Effector memory CD4-positive, alpha-beta T cell (primary cell): ENCODE results near the gene MSS51.

Experiments used
- DNase-seq, 3 donors: peaks; one replicate each; pipeline ENCODE4 v3.0.0-alpha.2; 2020
- H3K27ac ChIP-seq: 2 replicates; pipeline ENCODE4 v1.7.0; 2013; ENCODE audit warnings: mild to moderate bottlenecking, low read length, moderate library complexity; ENCODE audit not compliant: insufficient read depth, poor library complexity, severe bottlenecking
- H3K27me3 ChIP-seq: replicated peaks from 2 replicates; pipeline ENCODE4 v1.7.0; 2013; ENCODE audit warnings: mild to moderate bottlenecking, low read length; ENCODE audit not compliant: insufficient read depth, control insufficient read depth, poor library complexity, severe bottlenecking
- H3K36me3 ChIP-seq: 2 replicates; pipeline ENCODE4 v1.7.0; 2013; ENCODE audit warnings: mild to moderate bottlenecking, low read length, moderate library complexity; ENCODE audit not compliant: control insufficient read depth, insufficient read depth
- H3K4me1 ChIP-seq: 2 replicates; pipeline ENCODE4 v1.7.0; 2013; ENCODE audit warnings: low read length, mild to moderate bottlenecking; ENCODE audit not compliant: control insufficient read depth, insufficient read depth, poor library complexity, severe bottlenecking
- H3K4me3 ChIP-seq: 2 replicates; pipeline ENCODE4 v1.7.0; 2013; ENCODE audit warnings: low read length, low read depth, mild to moderate bottlenecking; ENCODE audit not compliant: insufficient read depth, poor library complexity, severe bottlenecking
- H3K9me3 ChIP-seq: 2 replicates; pipeline ENCODE4 v1.7.0; 2013; ENCODE audit warnings: mild to moderate bottlenecking, low read length, moderate library complexity; ENCODE audit not compliant: control insufficient read depth

The MSS51 gene

DNA sequence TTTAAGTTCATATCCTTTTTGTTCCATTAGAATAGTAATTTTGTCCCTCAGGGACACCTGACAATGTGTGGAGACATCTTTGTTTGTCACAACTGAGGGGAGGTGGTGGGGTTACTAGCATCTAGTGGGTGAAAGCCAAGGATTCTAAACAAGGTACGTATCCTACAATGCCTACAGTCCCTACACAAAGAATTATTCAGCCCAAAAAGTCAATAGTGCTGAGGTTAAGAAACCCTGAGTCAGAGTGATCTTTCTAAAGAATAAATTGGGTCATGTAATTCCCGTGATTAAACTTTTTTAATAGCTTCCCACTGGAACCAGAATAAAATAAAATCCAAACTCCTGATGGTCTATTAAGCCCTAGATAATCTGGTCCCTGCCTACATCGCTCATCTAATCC lies 16.8 kb downstream of the MSS51 start:
- Histone ChIP-seq H3K4me3 (no peak overlapping the region), H3K27me3 (no peaks in the 10 kb centered on the region), H3K9me3 (no peaks in the 10 kb centered on the region), H3K36me3 (no peaks in the 10 kb centered on the region), H3K27ac (no peak overlapping the region), H3K4me1 (peaks cover 18% of the 10 kb centered on the region)
- DNase-seq = no peak

DNA sequence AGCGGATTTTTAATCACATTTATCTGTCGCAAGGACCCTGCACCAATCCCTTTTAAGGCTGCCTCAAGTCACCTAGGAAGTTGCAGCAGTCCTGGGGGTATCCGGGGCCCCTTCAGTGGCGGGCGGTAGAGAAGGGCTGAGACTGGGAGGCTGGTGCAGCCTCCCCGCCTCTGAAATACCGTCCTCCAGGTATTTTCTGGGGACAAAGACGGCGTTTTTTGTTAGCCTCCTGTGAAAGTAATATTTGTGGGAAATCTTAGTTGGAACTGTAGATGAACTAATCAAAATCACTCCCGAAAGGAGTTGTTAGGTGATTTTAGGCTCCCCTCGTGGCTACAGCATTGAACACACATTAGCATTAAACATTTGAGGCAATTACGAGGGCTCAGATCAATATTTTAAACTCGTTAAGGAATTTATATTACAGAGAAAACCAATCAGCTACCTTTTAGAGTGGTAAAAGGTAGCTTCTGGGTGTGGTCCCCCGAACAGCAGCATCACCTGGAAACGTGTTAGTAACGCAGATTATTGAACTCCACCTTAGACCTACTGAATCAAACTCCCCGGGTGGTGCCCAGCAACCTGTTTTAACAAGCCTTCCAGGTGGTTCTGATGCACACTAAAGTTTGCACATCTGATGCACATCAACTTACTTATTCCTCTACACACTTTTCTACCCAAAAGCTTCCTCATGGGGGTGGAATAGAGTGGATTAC lies 19.0 kb downstream of the MSS51 start:
- Histone ChIP-seq H3K4me1 (peaks cover 18% of the 10 kb centered on the region), H3K9me3 (no peaks in the 10 kb centered on the region), H3K27me3 (no peaks in the 10 kb centered on the region), H3K4me3 (peak overlapping the region; percentile 99), H3K27ac (peak overlapping the region; percentile 96), H3K36me3 (no peaks in the 10 kb centered on the region)
- no peak for DNase-seq

DNA sequence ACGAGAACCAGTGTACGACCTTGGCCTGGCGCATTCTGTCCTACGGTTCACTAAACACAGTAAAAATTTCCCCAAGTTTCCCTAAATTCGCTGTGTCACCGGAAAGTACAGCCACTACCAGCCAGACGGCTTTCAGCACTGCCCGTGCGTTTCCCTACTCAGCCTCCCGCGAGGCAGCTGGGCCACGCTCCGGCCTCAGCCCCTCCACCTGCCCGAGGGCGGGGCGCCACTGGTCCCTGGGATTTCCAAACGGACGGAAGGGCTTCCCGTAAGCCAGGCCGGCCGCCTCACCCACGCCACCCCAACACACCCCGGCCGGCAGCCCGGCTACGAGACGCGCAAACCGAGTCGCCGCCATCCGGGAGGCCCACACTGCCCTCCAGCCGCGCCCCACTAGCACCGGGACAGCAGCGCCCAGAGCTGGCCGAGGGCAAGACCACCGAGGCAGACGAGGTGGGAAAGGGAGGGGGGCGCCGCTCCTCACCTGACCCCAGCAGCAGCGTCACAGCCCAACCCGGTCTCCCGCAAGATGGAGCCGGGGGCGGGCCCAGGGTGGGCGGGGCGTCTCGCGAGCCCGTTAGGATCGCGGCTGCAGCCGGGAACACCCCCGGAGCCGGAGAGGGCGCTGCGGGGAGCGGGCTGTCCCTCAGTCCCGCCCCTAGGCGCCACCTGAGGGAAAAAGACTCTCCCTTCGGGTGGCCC lies 19.7 kb downstream of the MSS51 start, which contains the start of gene ANXA7:
TSS of gene ANXA7 (minus strand) at position 531 of the 702 bp plus-strand sequence. CDS start 13,202 bp downstream, outside the sequence.
- H3K27me3 ChIP-seq = no peaks in the 10 kb centered on the region
- H3K36me3 ChIP-seq = no peaks in the 10 kb centered on the region
- no peaks in the 10 kb centered on the region for H3K9me3 ChIP-seq
- DNase-seq = peak; percentile 87 to 90 (median 89)
- H3K4me3 ChIP-seq = peak within 1 kb of the TSS; percentile 99
- peak within 1 kb of the TSS; percentile 96 for H3K27ac ChIP-seq
- H3K4me1 ChIP-seq = peaks cover 18% of the 10 kb centered on the region

DNA sequence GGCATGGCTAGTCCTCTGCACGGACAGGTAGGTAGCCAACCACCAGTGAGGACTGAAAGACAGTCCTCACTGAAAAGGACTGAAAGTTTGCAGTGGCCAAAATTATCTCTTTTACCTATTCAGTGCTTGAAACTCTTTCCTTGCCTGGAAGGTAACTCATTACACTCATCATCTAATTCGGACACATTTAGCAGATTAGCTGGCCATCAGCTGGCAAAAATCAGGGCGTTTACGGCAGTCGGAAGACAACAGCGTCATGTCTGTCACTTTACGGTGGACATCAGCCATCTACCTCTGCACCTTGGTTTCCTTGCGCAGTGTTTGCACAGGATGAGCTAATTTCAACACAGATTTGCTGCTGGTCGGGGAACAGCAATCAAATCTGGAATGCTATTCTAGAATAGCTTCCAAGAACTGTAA lies 20.2 kb downstream of the MSS51 start:
- no peaks in the 10 kb centered on the region for H3K27me3 ChIP-seq
- H3K9me3 ChIP-seq = no peaks in the 10 kb centered on the region
- DNase-seq = no peak
- H3K27ac ChIP-seq = peak overlapping the region; percentile 96
- no peaks in the 10 kb centered on the region for H3K36me3 ChIP-seq
- peak overlapping the region; percentile 99 for H3K4me3 ChIP-seq
- H3K4me1 ChIP-seq = peaks cover 18% of the 10 kb centered on the region

DNA sequence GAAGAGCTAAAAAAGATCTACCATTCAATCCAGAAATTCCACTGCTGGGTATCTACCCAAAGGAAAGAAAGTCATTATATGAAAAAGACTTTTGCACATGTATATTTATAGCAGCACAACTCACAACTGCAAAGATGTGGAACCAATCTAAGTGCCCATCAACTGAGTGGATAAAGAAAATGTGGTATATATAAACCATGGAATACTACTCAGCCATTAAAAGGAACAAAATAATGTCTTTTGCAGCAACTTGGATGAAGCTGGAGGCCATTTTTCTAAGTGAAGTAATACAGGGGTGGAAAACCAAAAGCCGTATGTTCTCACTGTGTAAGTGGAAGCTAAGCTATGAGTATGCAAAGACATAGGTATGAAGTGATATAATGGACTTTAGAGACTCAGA lies 22.5 kb downstream of the MSS51 start:
- no peak for DNase-seq
- peaks cover 18% of the 10 kb centered on the region for H3K4me1 ChIP-seq
- H3K27ac ChIP-seq = no peak overlapping the region
- H3K27me3 ChIP-seq = no peaks in the 10 kb centered on the region
- H3K36me3 ChIP-seq = peaks cover 6% of the 10 kb centered on the region
- H3K9me3 ChIP-seq = no peaks in the 10 kb centered on the region
- no peak overlapping the region for H3K4me3 ChIP-seq

DNA sequence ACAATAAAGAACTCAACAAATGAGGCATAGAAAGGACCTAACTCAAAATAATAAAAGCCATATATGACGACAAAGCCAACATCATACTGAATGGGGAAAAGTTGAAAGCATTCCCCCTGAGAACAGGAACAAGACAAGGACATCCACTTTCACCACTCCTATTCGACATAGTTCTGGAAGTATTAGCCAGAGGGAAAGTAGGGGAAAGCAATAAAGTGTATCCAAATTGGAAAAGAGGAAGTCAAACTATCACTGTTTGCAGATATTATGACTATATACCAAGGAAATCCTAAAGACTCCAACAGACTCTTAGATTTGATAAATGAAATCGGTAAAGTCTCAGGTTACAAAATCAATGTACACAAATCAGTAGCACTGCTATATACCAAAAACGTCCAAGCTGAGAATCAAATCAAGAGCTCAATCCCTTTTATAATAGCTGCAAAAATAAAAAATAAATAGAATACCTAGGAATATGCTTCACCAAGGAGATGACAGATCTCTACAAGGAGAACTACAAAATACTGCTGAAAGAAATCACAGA lies 24.3 kb downstream of the MSS51 start:
- no peak overlapping the region for H3K4me3 ChIP-seq
- H3K36me3 ChIP-seq = peaks cover 6% of the 10 kb centered on the region
- peaks cover 12% of the 10 kb centered on the region for H3K4me1 ChIP-seq
- no peak for DNase-seq
- H3K27ac ChIP-seq = no peak overlapping the region
- no peaks in the 10 kb centered on the region for H3K27me3 ChIP-seq
- H3K9me3 ChIP-seq = no peaks in the 10 kb centered on the region

DNA sequence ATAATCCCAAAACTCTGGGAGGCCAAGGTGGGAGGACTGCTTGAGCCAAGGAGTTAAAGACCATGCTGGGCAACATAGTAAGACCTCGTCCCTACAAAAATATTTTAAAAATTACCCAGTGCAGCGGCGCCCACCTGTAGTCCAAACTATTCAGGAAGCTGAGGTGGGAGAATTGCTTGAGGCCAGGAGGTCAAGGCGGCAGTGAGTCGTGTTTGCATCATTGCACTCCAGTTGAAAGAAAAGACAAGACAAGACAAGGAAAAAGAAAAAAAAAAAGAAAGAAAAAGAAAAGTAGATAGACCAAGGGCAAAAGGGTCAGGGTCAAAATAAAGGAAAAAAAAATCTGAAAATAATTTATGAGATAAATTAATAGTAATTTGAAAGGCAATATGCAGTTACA lies 25.3 kb downstream of the MSS51 start:
- no peak for DNase-seq
- Histone ChIP-seq H3K4me1 (peaks cover 11% of the 10 kb centered on the region), H3K27ac (no peak overlapping the region), H3K27me3 (no peaks in the 10 kb centered on the region), H3K9me3 (no peaks in the 10 kb centered on the region), H3K36me3 (peaks cover 6% of the 10 kb centered on the region), H3K4me3 (no peak overlapping the region)

DNA sequence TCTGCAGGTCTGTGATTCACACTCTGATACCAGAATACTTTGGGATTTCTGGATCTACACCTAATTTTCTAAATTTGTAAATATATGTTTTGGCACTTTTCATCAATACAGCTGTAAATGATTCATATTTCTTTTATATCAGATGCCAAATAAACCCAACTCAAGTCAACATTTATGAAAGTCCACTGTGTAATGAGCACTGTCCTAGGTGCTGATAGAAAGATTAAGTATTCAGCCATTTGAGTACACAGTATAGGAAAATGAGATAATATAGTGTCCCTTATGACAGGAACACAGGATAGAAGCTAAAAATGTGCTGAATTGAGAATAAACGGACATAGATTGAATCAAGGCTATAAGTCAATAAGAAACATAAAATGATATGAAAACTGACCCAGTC lies 25.9 kb downstream of the MSS51 start:
- Histone ChIP-seq H3K4me1 (peaks cover 6% of the 10 kb centered on the region), H3K27ac (no peak overlapping the region), H3K4me3 (no peak overlapping the region), H3K27me3 (no peaks in the 10 kb centered on the region), H3K36me3 (peaks cover 6% of the 10 kb centered on the region), H3K9me3 (no peaks in the 10 kb centered on the region)
- DNase-seq = no peak

DNA sequence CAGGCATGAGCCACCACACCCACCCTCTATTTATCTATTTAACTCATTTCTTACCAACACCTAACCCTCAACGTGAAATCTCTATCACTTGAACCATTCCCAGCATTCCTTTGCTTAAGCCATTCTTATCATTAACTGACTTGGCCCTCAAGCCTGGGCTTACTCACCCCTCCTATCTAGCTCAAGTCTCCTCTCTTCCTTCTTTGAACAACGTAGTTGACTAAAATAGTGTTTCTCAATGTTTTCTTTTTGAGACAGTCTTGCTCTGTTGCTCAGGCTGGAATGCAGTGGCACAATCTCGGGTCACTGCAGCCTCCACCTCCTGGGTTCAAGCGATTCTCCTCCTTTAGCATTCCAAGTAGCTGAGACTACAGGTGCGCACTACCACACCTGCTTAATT lies 26.5 kb downstream of the MSS51 start:
- Histone ChIP-seq H3K4me1 (peaks cover 2% of the 10 kb centered on the region), H3K36me3 (peaks cover 6% of the 10 kb centered on the region), H3K27me3 (no peaks in the 10 kb centered on the region), H3K4me3 (no peak overlapping the region), H3K27ac (no peak overlapping the region), H3K9me3 (no peaks in the 10 kb centered on the region)
- DNase-seq = no peak

DNA sequence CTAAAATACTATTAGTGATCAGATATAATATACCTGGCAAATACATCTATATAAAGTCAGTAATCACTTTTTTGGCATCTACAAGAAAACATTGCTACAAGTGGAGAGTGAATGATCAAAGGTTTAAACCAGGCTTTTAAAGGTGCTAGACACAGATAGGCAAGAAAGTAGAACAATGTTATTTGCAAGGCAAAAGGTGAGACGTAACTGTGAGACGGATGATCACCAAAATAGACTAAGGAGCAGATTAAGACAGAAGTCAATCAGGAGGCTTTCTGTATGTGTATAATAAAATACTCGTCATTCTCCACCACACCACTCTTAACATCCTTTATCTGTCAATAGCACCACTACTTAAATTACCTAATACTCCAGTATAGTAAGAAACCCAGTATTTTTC lies 27.8 kb downstream of the MSS51 start:
- H3K27ac ChIP-seq = no peak overlapping the region
- H3K9me3 ChIP-seq = no peaks in the 10 kb centered on the region
- H3K27me3 ChIP-seq = no peaks in the 10 kb centered on the region
- peaks cover 6% of the 10 kb centered on the region for H3K36me3 ChIP-seq
- no peak for DNase-seq
- no peak overlapping the region for H3K4me3 ChIP-seq
- H3K4me1 ChIP-seq = no peaks in the 10 kb centered on the region
